Right atrium auricular region (tissue), 2 donors: ENCODE data around the gene MYBPC2. TPM values are rescaled to one million over a fixed set of nuclear protein-coding genes. Genes with fewer than 3 reads are reported as not detected.

Source experiments
- DNase-seq: peaks from one replicate; pipeline ENCODE4 v3.0.0-alpha.2; 2019; ENCODE audit warnings: low spot score
- H3K27ac ChIP-seq, 2 donors: fragments of 200-600 bp; sonication (generic); 1 replicate in 1 of 2; 2 replicates in 1 of 2; pipeline ENCODE4 v1.5.1; 2016 to 2019
- H3K27me3 ChIP-seq, 2 donors: fragments of 200-600 bp; sonication (generic); one replicate each; pipeline versions ENCODE4 v1.5.1 to v1.6.0; 2017 to 2019
- H3K36me3 ChIP-seq: fragments of 200-600 bp; sonication (generic); one replicate; pipeline ENCODE4 v1.5.1; 2016
- H3K4me1 ChIP-seq, 2 donors: fragments of 200-600 bp; sonication (generic); one replicate each; pipeline versions ENCODE4 v1.5.1 to v1.6.0; 2017 to 2019
- H3K4me3 ChIP-seq, 2 donors: fragments of 200-600 bp; sonication (generic); 1 replicate in 1 of 2; 2 replicates in 1 of 2; pipeline ENCODE4 v1.5.1; 2017 to 2019; ENCODE audit warnings: mild to moderate bottlenecking in 1 of 2, moderate library complexity in 1 of 2
- H3K9me3 ChIP-seq, 2 donors: fragments of 200-600 bp; sonication (generic); one replicate each; pipeline ENCODE4 v1.5.1; 2019
- CTCF ChIP-seq, 2 donors: fragments of 200-600 bp; sonication (generic); IDR thresholded peaks; one replicate each; pipeline ENCODE4 v1.5.1; 2019; ENCODE audit warnings: antibody characterized with exemption in 2 of 2
- total RNA-seq, 2 donors: library from RNA; depleted of rRNA; stranded (reverse); fragments of >200 nt; gene quantifications; one replicate each; pipeline ENCODE4 v1.1.0, GENCODE V29; 2016

Gene MYBPC2
- total RNA-seq, 2 donors from 2014 or later: not detected

GRCh38 chr19:50406829-50407228, 25.9 kb upstream of the MYBPC2 start:
- no peak for TF ChIP-seq CTCF (IDR thresholded peaks at IDR 0.05)
- peaks cover 18% of the 10 kb centered on the region for H3K36me3 ChIP-seq

GRCh38 chr19:50409347-50409746, 23.3 kb upstream of the MYBPC2 start:
- Histone ChIP-seq H3K4me3 (no peak overlapping the region), H3K27ac (no peak overlapping the region), H3K27me3 (no peaks in the 10 kb centered on the region), H3K9me3 (no peaks in the 10 kb centered on the region), H3K4me1 (no peaks in the 10 kb centered on the region), H3K36me3 (peaks cover 10% of the 10 kb centered on the region)
- DNase-seq: no peak
- TF ChIP-seq CTCF (IDR thresholded peaks at IDR 0.05): no peak

More at GRCh38 chr19:50406829-50407228, 25.9 kb upstream of the MYBPC2 start:
- Histone ChIP-seq H3K27me3 (no peaks in the 10 kb centered on the region), H3K4me1 (no peaks in the 10 kb centered on the region), H3K27ac (no peak overlapping the region), H3K4me3 (no peak overlapping the region), H3K9me3 (no peaks in the 10 kb centered on the region)
- no peak for DNase-seq

GRCh38 chr19:50410109-50410508, 22.6 kb upstream of the MYBPC2 start:
- H3K36me3 ChIP-seq: peaks cover 10% of the 10 kb centered on the region
- no peak for TF ChIP-seq CTCF (IDR thresholded peaks at IDR 0.05)

GRCh38 chr19:50412419-50412818, 20.3 kb upstream of the MYBPC2 start:
- H3K36me3 ChIP-seq: peaks cover 10% of the 10 kb centered on the region
- H3K4me1 ChIP-seq: no peaks in the 10 kb centered on the region
- no peaks in the 10 kb centered on the region for H3K9me3 ChIP-seq
- H3K27me3 ChIP-seq: no peaks in the 10 kb centered on the region
- no peak for TF ChIP-seq CTCF (IDR thresholded peaks at IDR 0.05)
- no peak for DNase-seq
- H3K4me3 ChIP-seq: no peak overlapping the region
- H3K27ac ChIP-seq: no peak overlapping the region

More at GRCh38 chr19:50410109-50410508, 22.6 kb upstream of the MYBPC2 start:
- Histone ChIP-seq H3K4me3 (no peak overlapping the region), H3K4me1 (no peaks in the 10 kb centered on the region), H3K27me3 (no peaks in the 10 kb centered on the region), H3K27ac (no peak overlapping the region), H3K9me3 (no peaks in the 10 kb centered on the region)
- DNase-seq: no peak

GRCh38 chr19:50413096-50413495, 19.6 kb upstream of the MYBPC2 start:
- Histone ChIP-seq H3K4me1 (no peaks in the 10 kb centered on the region), H3K4me3 (no peak overlapping the region), H3K27me3 (no peaks in the 10 kb centered on the region), H3K36me3 (peaks cover 10% of the 10 kb centered on the region), H3K9me3 (no peaks in the 10 kb centered on the region), H3K27ac (no peak overlapping the region)
- no peak for DNase-seq
- no peak for TF ChIP-seq CTCF (IDR thresholded peaks at IDR 0.05)

GRCh38 chr19:50413531-50413930, 19.2 kb upstream of the MYBPC2 start:
- Histone ChIP-seq H3K36me3 (peaks cover 10% of the 10 kb centered on the region), H3K27ac (no peak overlapping the region), H3K4me1 (peaks cover 0 to 4% of the 10 kb centered on the region in 2 donors), H3K27me3 (peaks cover 0 to under 1% of the 10 kb centered on the region in 2 donors), H3K4me3 (no peak overlapping the region), H3K9me3 (no peaks in the 10 kb centered on the region)
- DNase-seq: no peak
- TF ChIP-seq CTCF (IDR thresholded peaks at IDR 0.05): no peak
